Activated T-cell treated with anti-CD3 and anti-CD28 coated beads, Interleukin-2, amount 50 U/mL, for 72 hours (primary cell): Measurements from ENCODE around the gene F12. TPM values are rescaled to one million over a fixed set of nuclear protein-coding genes. Genes with fewer than 3 reads are reported as not detected.
A peak's percentile ranks its signal among the peaks of the same experiment; 100 is the strongest.

Experiments
- ATAC-seq, 2 donors: fragments of 150-1000 bp; cut with Tn5 transposase; replicated peaks in 1 of 2; 2 replicates each; pipeline ENCODE4 v1.10.0; 2021; ENCODE audit warnings: moderate library complexity in 2 of 2, mild to moderate bottlenecking in 1 of 2
- DNase-seq, 2 donors: peaks; one replicate each; pipeline ENCODE4 v3.0.0; 2021 to 2022; ENCODE audit warnings: mixed read lengths in 1 of 2
- H3K27ac Mint-ChIP-seq: one replicate; pipeline ENCODE4 v1.8.0; 2022; ENCODE audit warnings: mild to moderate bottlenecking, moderate library complexity, mixed read lengths
- H3K27me3 Mint-ChIP-seq: one replicate; pipeline ENCODE4 v1.8.0; 2022; ENCODE audit warnings: low read depth, mixed read lengths
- H3K36me3 Mint-ChIP-seq, 2 donors: one replicate each; pipeline ENCODE4 v1.8.0; 2022; ENCODE audit warnings: mixed read lengths in 2 of 2, mild to moderate bottlenecking in 1 of 2; ENCODE audit not compliant: insufficient read depth in 2 of 2
- H3K4me1 Mint-ChIP-seq: one replicate; pipeline ENCODE4 v1.8.0; 2022; ENCODE audit warnings: low read depth, mixed read lengths
- H3K4me3 Mint-ChIP-seq, 2 donors: one replicate each; pipeline ENCODE4 v1.8.0; 2022; ENCODE audit warnings: mild to moderate bottlenecking in 2 of 2, mixed read lengths in 2 of 2, moderate library complexity in 2 of 2
- H3K9me3 Mint-ChIP-seq, 2 donors: one replicate each; pipeline ENCODE4 v1.8.0; 2022; ENCODE audit warnings: mixed read lengths in 2 of 2
- total RNA-seq, 2 donors: library from RNA; stranded (reverse); gene quantifications; one replicate each; pipeline ENCODE4 v1.2.3, GENCODE V29; 2022

Gene F12
- total RNA-seq, 2 donors from 2014 or later, result 6.5 to 6.7 TPM

- Mint-ChIP-seq H3K9me3 (no peaks in the 10 kb centered on the region), H3K36me3 (no peaks in the 10 kb centered on the region), H3K4me1 (peaks cover 33% of the 10 kb centered on the region), H3K27ac (no peak overlapping the region), H3K4me3 (peak overlapping the region; percentile 92 to 93), H3K27me3 (peaks cover 23% of the 10 kb centered on the region)
- ATAC-seq (no peak), DNase-seq (no peak)
These were observed 4.1 kb downstream of the F12 start for GRCh38 chr5:177405312-177405711.

- Mint-ChIP-seq H3K4me1 (peaks cover 32% of the 10 kb centered on the region), H3K4me3 (peak overlapping the region; percentile 92 to 93), H3K27ac (no peak overlapping the region), H3K27me3 (peaks cover 23% of the 10 kb centered on the region), H3K36me3 (no peaks in the 10 kb centered on the region), H3K9me3 (no peaks in the 10 kb centered on the region)
- DNase-seq (no peak), ATAC-seq (no peak)
These were observed 4.7 kb downstream of the F12 start for GRCh38 chr5:177404641-177405179.

GRCh38 chr5:177403792-177404640 is 5.3 kb downstream of the F12 start:
- DNase-seq (peak; percentile 91 to 92), ATAC-seq (peak; percentile 89 to 91)
- Mint-ChIP-seq H3K4me1 (peaks cover 32% of the 10 kb centered on the region), H3K9me3 (no peaks in the 10 kb centered on the region), H3K4me3 (peak overlapping the region; percentile 92 to 93), H3K27me3 (peaks cover 23% of the 10 kb centered on the region), H3K27ac (no peak overlapping the region), H3K36me3 (no peaks in the 10 kb centered on the region)

GRCh38 chr5:177403102-177403791 is 6.1 kb downstream of the F12 start:
- DNase-seq (peak; percentile 68 to 71), ATAC-seq (peak; percentile 40 to 46)
- Mint-ChIP-seq H3K4me1 (peaks cover 32% of the 10 kb centered on the region), H3K27ac (no peak overlapping the region), H3K4me3 (peak overlapping the region; percentile 92 to 93), H3K9me3 (no peaks in the 10 kb centered on the region), H3K27me3 (peaks cover 23% of the 10 kb centered on the region), H3K36me3 (no peaks in the 10 kb centered on the region)

- DNase-seq, result peak; percentile 70 to 79
- Mint-ChIP-seq H3K36me3 (no peaks in the 10 kb centered on the region), H3K4me1 (peaks cover 32% of the 10 kb centered on the region), H3K9me3 (no peaks in the 10 kb centered on the region), H3K27me3 (peaks cover 23% of the 10 kb centered on the region), H3K27ac (no peak overlapping the region), H3K4me3 (peak overlapping the region; percentile 92 to 93)
- peak; percentile 30 to 40 for ATAC-seq
These were observed 6.9 kb downstream of the F12 start for GRCh38 chr5:177402271-177403043.

GRCh38 chr5:177399997-177400868 is 9.1 kb downstream of the F12 start, which contains the start of gene PFN3:
Gene PFN3, minus strand, starts transcription at chr5:177400661. Its CDS starts 85 bp downstream, at chr5:177400576.
- DNase-seq (no peak), ATAC-seq (no peak)
- Mint-ChIP-seq H3K27ac (no peak within 1 kb of the TSS), H3K27me3 (peaks cover 23% of the 10 kb centered on the region), H3K4me1 (peaks cover 29% of the 10 kb centered on the region), H3K9me3 (no peaks in the 10 kb centered on the region), H3K36me3 (no peaks in the 10 kb centered on the region), H3K4me3 (no peak within 1 kb of the TSS)

GRCh38 chr5:177397875-177398390 is 11.4 kb downstream of the F12 start:
- no peak for ATAC-seq
- Mint-ChIP-seq H3K9me3 (no peaks in the 10 kb centered on the region), H3K27me3 (peaks cover 18% of the 10 kb centered on the region), H3K27ac (no peak overlapping the region), H3K4me3 (no peak overlapping the region), H3K4me1 (peaks cover 12% of the 10 kb centered on the region), H3K36me3 (no peaks in the 10 kb centered on the region)
- no peak for DNase-seq

GRCh38 chr5:177396807-177397206 is 12.6 kb downstream of the F12 start:
- H3K4me1 Mint-ChIP-seq, result peaks cover 1% of the 10 kb centered on the region
- ATAC-seq, result no peak
- H3K9me3 Mint-ChIP-seq, result no peaks in the 10 kb centered on the region
- H3K4me3 Mint-ChIP-seq, result no peak overlapping the region
- H3K27ac Mint-ChIP-seq, result no peak overlapping the region
- no peaks in the 10 kb centered on the region for H3K36me3 Mint-ChIP-seq
- no peak for DNase-seq
- H3K27me3 Mint-ChIP-seq, result peaks cover 7% of the 10 kb centered on the region

- Mint-ChIP-seq H3K27ac (no peak overlapping the region), H3K9me3 (no peaks in the 10 kb centered on the region), H3K27me3 (no peaks in the 10 kb centered on the region), H3K36me3 (no peaks in the 10 kb centered on the region), H3K4me1 (peaks cover 8% of the 10 kb centered on the region), H3K4me3 (no peak overlapping the region)
- no peak for DNase-seq
- ATAC-seq, result no peak
These were observed 13.3 kb downstream of the F12 start for GRCh38 chr5:177396078-177396477.

- Mint-ChIP-seq H3K4me1 (peaks cover 29% of the 10 kb centered on the region), H3K27ac (no peak overlapping the region), H3K36me3 (no peaks in the 10 kb centered on the region), H3K27me3 (no peaks in the 10 kb centered on the region), H3K4me3 (no peak overlapping the region), H3K9me3 (no peaks in the 10 kb centered on the region)
- no peak for DNase-seq
- ATAC-seq, result no peak
These were observed 15.4 kb downstream of the F12 start for GRCh38 chr5:177393990-177394389.

GRCh38 chr5:177393206-177393765 is 16.1 kb downstream of the F12 start:
- DNase-seq, result no peak
- Mint-ChIP-seq H3K4me1 (peaks cover 36% of the 10 kb centered on the region), H3K4me3 (no peak overlapping the region), H3K36me3 (no peaks in the 10 kb centered on the region), H3K27me3 (no peaks in the 10 kb centered on the region), H3K9me3 (no peaks in the 10 kb centered on the region), H3K27ac (no peak overlapping the region)
- no peak for ATAC-seq

GRCh38 chr5:177392765-177393164 is 16.6 kb downstream of the F12 start:
- ATAC-seq, result no peak
- Mint-ChIP-seq H3K27ac (no peak overlapping the region), H3K36me3 (no peaks in the 10 kb centered on the region), H3K9me3 (no peaks in the 10 kb centered on the region), H3K4me1 (peaks cover 37% of the 10 kb centered on the region), H3K4me3 (no peak overlapping the region), H3K27me3 (no peaks in the 10 kb centered on the region)
- no peak for DNase-seq
